Breast epithelium (tissue), 3 donors: ENCODE data around the gene MTX3.

Experiments used
- POLR2AphosphoS5 ChIP-seq, 3 donors: sonication (generic); formaldehyde crosslinking; IDR thresholded peaks; one replicate each; pipeline ENCODE4 v1.6.1; 2017; ENCODE audit warnings: antibody characterized with exemption in 3 of 3
- TF ChIP-seq, protein P1 (sequence below), 3 donors: fragments of 450-650 bp; IDR thresholded peaks; one replicate each; pipeline ENCODE4 v1.5.1; 2016 to 2017; ENCODE audit warnings: antibody characterized with exemption in 3 of 3, mild to moderate bottlenecking in 3 of 3, moderate library complexity in 3 of 3

DNA sequence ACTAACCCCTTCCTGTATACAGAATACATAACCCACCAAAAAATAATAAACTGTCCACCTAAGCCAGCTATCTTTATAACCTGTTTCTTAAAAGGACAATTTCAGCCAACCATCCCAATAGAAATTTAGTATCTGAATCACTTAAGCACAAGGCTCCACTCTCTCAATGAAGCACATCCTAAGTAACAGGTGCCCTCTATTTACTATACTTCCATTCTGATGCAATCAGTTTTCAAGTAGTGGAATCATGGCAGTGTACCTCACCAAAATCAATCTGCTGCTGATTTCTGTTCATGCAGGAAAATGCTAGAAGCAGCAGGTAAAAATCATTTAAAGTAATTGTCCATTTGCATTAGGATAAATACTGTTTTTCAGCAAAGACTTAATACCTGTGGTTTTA lies 4.8 kb downstream of the MTX3 start:
- TF ChIP-seq, protein P1, sequence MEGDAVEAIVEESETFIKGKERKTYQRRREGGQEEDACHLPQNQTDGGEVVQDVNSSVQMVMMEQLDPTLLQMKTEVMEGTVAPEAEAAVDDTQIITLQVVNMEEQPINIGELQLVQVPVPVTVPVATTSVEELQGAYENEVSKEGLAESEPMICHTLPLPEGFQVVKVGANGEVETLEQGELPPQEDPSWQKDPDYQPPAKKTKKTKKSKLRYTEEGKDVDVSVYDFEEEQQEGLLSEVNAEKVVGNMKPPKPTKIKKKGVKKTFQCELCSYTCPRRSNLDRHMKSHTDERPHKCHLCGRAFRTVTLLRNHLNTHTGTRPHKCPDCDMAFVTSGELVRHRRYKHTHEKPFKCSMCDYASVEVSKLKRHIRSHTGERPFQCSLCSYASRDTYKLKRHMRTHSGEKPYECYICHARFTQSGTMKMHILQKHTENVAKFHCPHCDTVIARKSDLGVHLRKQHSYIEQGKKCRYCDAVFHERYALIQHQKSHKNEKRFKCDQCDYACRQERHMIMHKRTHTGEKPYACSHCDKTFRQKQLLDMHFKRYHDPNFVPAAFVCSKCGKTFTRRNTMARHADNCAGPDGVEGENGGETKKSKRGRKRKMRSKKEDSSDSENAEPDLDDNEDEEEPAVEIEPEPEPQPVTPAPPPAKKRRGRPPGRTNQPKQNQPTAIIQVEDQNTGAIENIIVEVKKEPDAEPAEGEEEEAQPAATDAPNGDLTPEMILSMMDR (IDR thresholded peaks at IDR 0.05) = no peak
- no peak for TF ChIP-seq POLR2AphosphoS5 (IDR thresholded peaks at IDR 0.05)
